ENCODE measurements around the gene SDF2L1.
"Not testable (repeated sequence)": the region's sequence is repeated elsewhere in the genome, so short reads cannot be mapped to it uniquely, and the experiment has no call there.

Gene SDF2L1

DNA sequence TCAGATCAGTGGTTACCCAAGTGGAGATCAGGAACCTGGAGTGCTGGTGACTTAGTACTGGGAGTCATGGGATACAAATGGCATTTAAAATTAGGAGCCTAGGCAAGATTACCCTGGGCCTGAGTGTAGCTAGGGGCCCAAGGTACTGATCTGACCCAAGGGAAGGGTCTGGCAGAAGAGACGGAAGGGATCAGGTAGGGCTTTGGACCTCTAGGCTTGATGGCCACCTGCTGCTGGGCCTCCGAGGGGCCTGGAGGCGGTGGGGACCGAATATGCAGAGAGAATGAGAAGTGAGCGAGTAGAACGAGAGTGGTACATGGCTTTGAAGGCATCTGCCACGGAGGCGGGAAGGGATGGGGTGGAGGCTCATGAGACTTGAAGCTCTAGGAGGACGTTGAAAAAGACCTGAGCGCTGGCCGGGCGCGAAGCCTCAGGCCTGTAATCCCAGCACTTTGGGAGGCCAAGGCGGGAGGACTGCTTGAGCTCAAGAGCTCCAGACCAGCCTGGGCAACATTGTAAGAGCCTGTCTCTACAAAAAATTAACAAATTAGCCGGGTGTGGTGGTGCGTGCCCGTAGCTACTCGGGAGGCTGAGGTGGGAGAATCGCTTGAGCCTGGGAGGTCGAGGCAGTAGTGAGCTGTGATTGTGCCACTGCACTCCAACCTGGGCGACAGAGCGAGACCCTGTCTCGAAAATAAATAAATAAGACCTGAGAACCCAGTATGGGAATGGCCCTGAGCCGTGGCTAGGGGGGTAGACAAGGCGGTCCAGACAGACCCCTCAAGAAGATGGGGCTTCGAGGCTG lies 23.1 kb downstream of the SDF2L1 start:
- no peak for DNase-seq

DNA sequence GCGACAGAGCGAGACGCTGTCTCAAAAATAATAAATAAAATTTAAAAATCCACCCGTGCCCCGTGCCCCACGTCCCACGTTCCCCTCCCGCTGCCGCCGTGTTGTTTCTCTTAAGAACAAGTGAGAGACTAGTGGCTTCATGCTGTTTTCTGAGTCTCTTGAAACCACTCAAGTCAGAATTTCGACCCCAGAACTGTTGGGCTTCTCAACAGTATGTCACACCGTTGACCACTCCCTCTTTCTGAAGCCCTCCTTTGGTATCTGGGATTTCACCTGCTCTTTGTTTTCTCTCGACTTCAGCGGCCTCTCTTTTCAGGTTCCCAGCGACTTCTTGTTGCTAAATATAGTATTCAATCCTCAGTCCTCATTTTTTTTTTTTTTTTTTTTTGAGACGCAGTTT lies 24.7 kb downstream of the SDF2L1 start:
- no peak for DNase-seq

DNA sequence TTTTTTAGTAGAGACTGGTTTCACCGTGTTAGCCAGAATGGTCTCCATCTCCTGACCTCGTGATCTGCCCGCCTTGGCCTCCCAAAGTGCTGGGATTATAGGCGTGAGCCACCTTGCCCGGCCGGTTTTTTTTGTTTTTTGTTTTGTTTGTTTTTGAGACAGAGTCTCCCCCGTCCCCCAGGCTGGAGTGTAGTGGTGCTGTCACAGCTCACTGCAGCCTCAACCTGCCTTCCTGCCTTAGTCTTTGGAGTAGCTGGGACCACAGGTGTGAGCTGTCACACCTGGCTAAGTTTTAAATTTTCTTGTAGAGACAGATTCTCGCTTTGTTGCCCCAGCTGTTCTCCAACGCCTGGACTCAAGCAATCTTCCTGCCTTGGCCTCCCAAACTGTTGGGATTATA lies 26.9 kb downstream of the SDF2L1 start:
- no peak for DNase-seq

DNA sequence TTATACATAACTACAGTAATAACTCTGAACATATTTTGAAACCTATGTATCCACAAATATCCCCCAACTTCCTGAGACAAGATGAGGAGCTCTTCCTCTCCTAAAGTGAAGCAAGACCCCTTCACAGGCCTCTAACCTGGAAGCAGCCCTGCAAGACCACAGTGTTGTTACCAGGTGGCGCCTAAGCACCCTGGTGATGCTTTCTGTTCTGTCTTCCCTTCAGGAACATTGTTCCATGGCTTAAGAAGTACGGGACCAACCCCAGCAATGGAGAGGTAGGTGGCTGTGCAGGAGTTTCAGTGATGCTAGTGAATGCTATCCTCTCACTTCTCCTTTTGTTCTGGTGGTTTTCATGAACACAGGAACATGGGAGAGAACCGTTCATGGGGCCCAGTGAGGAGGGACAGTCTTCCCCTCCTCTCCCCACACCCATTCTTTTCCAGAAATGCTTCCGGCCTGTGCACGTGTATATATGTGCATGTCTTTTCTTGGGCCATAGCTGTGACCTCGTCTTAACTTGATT lies 30.1 kb downstream of the SDF2L1 start:
- DNase-seq, result no peak

DNA sequence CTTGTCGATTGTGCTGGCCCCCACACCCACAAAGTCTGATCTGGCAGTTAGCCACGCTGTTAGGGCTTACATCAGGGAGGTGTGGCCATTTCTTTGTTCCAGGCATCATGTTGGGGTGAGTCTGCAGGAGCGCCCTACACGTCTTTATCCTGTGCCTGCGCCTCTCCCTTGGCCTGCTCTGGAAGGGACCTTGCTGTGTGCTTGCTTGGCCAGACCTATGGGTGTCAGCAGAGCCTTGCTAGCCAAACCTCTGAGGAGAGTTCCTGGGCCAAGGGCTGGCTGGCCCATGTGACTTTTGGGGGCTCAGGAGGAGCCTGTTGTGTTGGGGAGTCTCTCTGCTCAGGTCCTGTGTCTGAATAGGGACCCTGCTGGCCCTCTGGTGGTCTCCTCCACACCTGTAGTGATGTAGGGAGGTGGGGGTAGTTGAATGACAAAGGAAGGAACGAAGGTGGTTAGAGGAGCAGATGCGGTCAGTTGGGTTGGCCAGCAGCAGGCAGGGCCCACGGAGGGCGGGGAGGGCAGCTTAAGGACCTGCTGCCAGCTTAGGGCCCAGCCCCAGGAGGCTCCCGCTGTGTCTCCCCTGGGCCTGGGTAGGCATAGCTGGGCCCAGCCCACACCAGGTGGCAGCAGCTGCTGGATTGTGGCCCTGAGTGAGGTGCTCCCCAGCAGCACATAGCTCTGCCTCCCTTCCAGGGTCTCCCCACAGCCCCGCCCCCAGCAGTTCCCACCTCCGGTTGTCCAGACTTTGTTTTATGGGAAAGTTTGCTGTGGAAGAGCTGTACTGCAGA lies 31.6 kb downstream of the SDF2L1 start:
- DNase-seq, result no peak

DNA sequence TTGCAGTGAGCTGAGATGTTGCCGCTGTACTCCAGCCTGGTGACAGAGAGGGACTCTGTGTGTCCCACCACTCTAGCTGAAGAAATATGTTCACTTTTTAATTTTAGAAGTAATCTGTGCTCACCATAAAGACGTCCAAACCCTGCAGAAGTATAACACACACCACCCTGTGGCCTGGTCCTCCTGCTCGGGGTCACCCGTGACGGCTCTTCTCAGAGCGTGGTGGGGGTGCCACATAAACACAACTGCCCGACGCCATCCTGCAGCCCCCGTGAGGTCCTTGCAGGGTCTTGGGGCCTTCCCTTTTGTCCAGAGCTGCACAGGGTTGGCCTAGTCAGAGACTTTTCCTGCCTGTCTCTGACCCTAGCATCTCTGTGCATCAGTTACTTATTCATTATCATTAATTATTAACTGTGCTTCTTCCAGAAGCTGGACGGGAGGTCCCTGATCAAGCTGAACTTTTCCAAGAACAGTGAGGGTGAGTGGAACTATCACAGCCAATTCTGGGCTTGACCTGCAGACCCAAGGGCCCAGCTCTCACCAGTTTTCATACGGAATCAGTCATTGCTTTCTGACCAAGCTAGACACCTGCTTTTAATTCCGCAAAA lies 32.6 kb downstream of the SDF2L1 start:
- no peak for DNase-seq

DNA sequence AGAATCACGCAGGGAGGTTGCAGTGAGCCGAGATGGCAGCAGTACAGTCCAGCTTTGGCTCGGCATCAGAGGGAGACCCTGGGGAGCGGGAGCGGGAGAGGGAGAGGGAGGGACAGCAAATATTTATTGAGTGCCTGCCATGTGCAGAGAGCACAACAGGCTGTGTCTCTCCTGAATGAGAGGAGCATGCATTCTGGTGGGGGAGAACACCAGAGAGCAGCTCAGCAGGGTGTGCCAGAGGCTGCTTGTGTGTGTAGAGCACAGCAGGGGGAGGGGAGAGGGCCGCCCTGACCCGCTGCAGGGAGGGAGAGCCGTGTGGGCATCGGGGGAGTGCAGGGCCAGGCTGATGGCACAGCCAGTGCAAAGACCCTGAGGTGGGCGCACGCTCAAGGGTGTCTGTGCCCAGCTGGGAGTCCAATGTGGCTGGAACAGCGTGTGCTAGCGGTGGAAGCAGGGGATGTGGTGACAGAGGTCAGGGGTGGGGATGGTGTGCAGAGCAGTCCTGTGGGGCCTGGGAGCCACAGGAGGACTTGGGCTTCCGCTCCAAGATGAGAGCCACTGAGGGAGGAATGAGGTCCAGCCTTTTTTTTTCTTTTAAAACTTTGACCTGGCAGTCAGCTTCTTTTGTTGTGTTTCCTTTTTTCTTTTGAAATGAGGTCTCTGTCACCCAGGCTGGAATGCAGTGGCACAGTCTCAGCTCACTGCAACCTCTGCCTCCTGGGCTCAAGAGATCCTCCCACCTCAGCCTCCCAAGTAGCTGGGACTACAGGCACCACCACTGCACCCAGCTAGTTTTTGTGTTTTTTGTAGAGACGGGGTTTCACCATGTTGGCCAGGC lies 35.7 kb downstream of the SDF2L1 start:
- no peak for DNase-seq

DNA sequence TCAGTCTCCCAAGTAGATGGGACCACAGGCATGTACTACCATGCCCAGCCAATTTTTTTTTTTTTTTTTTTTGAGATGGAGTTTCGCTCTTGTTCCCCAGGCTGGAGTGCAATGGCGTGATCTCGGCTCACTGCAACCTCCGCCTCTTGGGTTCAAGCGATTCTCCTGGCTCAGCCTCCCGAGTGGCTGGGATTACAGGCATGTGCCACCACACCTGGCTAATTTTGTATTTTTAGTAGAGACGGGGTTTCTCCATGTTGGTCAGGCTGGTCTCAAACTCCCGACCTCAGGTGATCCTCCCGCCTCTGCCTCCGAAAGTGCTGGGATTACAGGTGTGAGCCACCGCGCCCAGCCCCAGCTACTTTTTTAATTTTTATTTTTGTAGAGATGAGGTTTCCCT lies 36.7 kb downstream of the SDF2L1 start:
- not testable (repeated sequence) for DNase-seq

DNA sequence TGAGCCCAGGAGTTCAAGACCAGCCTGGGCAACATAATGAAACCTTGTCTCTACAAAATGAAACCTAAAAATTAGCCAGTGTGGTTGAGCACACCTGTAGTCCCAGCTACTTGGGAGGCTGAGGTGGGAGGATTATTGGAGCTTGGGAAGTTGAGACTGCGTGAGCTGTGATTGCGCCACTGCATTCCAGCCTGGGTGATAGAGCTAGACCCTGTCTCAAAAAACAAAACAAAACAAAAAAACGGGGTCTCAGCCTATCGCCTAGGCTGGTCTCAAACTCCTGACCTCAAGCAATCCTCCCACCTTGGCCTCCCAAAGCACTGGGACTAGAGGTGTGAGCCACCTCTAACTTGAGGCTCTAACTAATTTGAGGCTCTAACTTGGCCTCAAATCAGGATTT lies 37.3 kb downstream of the SDF2L1 start:
- no peak for DNase-seq

DNA sequence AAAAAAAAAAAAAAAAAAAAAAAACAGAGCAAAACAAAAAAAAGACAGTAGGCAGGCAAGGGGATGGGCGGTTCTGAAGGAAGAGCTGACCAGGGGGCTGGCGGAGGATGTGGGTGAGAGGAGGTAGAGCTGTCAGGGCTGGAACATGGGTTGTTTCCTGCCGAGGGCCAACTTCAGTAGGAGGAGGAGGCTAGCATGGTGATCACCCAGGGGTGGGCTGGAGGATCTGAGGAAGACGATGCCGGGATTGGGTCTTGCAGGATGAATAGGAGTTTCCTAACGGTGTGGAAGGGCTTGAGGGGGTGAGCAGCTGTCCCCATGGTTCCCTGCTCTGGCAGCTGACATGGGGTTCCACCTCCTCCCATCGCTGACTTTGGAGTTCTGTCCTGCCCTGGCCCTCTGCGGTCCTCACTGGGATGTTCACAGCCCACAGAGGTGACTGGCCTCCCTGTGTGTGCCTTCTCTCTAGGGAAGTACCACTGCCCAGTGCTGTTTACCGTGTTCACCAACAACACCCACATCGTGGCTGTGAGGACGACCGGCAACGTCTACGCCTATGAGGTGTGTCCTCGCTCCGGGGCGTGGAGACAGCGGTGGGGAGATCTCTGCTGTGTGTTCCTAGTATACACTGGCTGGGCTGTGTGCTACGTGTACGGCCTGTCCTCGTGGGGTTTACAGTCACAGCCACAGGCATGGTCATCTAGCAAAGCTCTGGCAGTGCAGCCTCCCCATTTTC lies 38.9 kb downstream of the SDF2L1 start:
- no peak for DNase-seq

DNA sequence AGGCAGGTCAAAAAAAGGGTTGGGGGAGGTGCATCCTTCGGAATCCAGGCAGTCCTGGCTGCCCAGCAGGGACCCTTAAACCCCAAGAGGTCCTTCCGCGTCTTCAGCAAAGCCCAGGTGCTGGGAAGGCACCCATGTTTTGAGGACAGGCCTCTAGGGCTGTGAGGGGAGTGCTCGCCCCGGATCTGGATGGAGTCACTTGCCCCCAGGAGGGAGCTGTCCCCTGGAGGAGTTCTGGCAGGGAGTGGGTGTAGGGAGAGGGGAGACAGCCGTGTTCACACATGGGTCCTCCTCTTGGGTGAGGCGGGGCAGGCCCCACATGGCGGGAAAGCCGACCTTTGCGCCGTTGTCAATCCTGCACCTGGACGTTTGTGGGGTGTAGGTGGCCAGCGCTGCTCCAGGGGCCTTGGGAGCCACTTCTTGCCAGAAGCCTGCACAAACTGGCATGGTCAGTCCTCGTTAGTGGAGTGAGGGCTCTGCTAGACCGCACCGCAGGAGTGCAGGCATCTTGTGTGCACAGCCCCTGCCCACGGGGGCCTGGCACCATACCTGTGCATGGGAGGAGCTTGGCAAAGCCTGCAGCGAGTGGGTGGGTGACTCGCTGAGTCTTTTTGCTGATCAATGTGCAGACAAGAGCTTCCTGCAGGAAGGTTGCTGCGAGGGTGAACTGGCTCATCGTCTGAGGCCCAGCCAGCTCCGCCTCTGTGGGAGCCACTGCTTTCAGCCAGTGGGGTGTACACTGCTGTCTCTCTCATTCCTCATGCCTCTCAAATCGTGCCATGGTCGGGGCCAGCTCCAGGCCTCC lies 39.7 kb downstream of the SDF2L1 start:
- no peak for DNase-seq

DNA sequence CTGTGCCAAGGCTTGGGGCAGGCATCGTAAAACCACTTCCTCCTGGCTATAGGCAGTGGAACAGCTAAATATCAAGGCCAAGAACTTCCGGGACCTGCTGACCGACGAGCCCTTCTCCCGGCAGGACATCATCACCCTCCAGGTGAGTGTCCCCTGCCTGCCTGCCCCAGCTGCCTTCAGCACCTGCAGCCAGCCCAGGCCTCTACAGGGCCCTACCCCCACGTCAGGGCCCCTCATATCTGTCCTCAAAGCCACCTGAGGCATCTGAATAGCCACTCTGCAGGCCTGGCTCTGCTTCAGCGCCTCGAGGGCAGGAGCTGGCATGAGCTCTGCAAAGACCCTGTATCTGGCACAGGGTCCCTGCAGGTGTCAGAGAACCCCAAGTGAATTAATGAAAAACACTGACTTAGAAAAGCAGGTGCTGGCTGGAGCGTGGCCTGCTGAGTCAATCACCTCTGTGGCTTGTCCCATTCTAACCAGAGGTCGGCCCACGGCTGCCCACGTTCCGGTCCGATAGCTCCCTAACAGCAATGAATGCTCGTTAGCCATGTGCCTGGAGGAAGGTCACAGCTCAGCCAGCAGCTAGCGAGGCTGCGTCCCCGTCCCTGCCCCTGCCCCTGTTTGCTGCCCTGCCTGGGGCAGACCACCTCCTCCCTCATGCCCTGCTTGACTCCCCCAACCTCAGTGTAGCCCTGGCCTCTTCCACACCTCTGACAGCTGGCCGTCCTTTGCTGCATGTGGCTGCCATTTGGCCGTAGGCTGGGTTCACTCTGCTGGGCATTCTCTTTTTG lies 40.5 kb downstream of the SDF2L1 start:
- DNase-seq, result no peak

DNA sequence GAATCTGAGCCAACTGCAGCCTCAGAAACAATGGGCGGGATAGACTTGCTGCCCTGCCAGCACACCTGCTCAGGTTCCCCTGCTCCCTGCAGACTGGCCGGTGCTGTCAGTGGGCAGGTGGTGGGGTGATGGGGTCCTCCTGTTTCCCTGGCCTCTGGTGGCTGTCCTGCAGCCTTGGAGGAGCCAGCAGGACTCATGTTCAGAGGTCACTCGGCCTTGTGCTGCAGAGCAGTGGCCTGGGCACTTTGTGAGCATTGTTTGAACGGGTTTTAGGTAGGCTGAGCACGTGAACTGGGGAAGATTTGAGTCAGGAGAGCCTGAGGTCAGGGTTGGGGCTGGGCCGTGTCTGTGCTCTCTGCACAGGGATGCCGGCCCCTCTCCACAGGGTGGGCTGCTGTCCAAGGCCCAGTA lies 41.3 kb downstream of the SDF2L1 start:
- no peak for DNase-seq

DNA sequence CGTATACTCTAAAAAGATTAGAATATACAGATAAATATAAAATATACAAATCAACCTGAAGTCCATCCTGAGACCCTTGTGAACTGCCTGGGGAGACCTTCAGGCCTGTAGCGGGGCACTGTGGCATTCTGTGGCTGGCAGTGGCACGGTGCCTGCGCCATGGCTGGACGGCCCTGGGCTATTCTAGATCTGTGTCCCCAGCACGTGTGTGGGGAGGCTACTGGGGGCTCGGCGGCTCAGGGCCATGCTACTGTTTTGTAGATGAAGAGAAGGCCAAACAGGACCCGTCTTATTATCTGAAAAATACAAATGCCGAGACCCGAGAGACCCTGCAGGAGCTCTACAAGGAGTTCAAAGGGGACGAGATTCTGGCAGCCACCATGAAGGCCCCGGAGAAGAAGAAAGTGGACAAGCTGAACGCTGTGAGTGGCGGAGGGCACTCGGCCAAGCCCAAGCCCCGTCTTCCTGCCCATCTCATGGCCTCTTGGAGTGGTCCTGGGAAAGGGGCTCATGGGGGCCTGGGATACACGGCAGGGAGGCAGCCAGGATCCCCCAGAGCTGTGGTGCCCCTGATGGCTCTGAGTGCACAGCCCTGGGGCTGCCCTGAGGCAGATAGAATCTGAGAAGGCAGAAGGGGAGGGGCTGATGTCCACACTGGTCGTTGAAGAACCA lies 42.5 kb downstream of the SDF2L1 start:
- DNase-seq, result no peak

DNA sequence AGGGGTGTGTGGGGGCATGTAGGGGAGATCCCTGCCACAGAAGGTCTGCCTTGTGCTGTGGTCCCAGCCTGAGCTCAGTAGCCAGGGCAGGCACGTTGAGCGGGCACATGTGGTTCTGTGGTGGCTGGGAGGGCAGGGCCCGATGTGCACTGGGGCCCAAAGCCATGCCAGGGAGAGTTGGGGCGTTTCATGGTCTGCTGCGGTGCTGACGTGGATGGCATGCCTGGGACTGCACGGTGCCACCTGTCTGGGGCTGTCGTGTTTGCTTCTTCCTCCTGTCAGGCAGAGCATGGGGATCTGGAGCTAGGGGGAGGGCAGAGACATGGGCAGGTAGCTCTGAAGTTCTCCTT lies 43.0 kb downstream of the SDF2L1 start:
- no peak for DNase-seq

DNA sequence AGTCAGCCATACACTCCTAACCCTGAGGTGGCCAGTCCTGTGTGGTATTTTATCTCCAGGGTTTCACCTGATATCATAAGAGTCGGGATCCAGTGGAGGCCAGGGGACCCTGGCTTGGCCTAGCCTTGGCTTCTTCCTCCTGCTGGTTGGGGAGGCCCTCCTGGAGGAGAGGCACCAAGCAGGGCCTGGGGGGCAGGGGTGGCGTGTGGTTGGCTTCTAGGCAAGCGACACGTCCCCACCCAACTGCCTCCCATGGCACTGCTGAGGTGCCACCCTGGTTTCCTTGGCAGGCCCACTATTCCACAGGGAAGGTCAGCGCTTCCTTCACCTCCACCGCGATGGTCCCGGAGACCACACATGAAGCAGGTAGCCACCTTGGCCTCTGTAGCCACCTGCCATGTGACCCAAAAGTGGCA lies 44.1 kb downstream of the SDF2L1 start:
- no peak for DNase-seq

DNA sequence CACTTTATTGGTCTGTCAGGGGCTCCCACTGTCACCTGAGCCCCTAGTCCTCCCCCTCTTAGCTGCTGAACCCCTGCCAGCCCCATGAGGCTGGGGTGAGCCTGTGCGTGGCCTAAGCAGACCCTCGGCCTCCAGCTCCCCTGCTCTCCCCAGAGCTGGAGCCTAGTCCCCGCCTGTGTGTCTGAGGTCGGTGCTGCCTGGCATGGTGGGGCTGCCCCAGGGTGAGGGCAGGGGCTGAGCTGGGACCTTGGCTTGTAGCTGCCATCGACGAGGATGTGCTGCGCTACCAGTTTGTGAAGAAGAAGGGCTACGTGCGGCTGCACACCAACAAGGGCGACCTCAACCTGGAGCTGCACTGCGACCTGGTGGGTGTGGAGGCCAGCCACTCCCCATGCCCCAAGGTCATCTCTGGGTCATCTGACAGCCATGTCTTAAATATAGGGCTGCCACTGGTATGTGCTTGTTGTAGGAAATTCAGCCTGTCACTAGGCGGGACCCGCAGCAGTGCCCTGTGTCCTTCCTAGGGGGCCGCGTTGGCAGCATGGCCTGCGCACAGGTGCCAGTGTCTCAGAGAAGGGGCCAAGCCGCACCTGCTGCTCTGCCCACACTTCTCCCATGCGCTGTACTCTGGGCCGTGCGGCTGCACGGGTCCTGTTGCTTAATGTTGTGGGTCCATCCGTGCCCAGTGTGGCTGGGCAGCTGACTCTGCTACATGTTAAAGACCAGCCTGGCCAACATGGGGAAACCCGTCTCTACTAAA lies 44.7 kb downstream of the SDF2L1 start:
- no peak for DNase-seq

DNA sequence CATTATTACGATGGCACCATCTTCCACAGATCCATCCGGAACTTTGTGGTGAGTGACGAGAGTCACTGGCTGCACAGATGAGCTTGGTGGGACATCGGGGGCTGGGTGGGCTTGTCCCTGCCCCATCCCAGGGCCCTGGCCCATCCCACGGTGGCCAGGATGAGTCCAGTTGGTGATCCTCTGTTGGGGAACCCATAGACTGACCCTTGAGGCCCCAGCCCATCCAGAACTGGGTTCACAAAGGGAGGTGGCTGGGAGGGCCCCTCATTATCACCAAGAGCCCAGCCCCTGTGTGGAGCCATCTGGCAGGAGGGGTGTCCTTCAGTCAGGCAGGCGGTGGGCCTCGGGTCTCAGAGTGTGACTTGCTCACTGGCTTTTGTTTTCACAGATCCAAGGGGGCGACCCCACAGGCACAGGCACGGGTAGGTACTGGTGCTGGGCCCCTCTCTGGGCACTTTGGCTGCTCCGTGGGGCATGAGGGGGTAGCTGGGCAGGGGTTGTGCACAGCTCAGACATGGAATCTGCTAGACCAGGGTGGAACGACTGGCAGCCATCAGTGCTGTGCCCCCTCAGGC lies 45.7 kb downstream of the SDF2L1 start:
- DNase-seq, result no peak

DNA sequence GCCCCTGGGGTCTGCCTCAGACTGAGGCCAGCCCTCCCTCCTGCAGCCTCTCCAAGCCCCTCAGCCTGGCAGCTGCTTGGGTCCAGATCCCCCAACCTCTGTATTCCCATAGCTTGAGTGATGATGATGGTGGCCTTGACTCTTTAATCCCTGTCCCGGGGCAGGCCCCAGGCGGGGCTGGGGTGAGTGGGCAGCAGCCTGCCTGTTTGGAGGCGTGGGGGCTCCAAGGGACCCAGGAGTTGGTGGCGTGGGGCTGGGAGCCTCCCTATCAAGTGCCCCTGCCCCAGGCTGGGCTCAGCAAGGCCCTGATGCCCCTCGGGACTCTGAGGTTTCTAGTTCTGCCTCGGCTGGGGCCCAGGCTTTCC lies 46.2 kb downstream of the SDF2L1 start:
- no peak for DNase-seq
